ENCODE results near the gene PCDHGA4. TPM values are rescaled to one million over a fixed set of nuclear protein-coding genes. Genes with fewer than 3 reads are reported as not detected.

The PCDHGA4 gene
- polyA plus RNA-seq, 2 of the 4 experiments (the other 2 are of a cell fraction): 0.13 to 0.48 TPM

DNA sequence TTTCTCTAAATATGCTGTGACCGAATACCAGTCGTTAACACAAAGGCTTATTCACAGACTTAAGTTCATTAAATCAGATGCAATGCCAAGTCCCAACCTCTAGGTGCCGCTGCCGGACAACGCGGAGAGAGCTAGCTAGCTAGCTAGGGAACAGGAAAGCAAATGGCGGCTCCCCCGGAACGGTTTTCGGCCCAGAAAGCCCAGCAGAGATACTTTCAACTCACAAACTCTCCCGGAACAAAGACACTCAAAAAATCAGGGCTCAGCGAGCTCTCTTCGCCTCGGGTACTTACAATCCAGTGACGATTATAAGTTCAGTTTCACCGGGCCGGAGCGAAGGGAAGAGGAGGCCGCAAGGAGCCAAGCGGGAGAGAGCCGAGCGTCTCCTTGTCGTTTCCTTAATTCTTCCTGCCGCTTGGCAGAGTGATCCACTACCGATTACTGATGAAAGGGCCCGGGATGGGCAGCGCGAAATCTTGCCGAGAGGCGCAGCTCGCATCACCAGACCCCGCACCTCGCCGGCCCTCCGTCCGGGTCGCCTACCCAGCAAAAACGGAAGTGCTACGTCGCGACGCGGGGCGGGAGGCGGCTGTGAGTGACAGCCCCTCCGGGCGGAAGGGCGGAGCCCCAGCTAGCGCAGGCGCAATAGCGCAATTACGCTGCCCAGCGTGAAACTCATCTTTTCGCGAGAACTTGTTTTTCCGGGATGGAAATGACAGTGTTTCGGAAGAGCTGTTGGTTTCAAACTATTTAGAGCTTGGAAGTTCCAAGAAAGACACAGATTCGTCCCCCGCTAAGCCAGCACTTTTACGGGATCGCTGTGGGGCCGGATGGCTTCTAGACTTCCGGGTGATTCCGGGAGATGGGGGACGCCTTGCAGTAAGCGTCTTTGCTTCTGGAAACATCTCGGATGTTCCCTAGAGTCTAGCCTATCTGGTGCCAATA, 34.3 kb upstream of the PCDHGA4 start, which contains the start of gene TAF7:
Gene TAF7 (minus strand): TSS at position 560 of the 945 bp plus-strand sequence. CDS start 740 bp downstream, outside the sequence.
- H3K9me3 ChIP-seq: peaks cover 75% of the 10 kb centered on the region
- DNase-seq (ENCODE audit: low read depth in 1 of 2, low spot score in 1 of 2) (peak; percentile 75 to 96), FAIRE-seq (no peak), ATAC-seq (peak; percentile 97 to 98)
- CTCF ChIA-PET: interaction anchor here (0.5 to 5.1 kb wide), 33 partner anchors 9 to 446 kb away, joined by 3 to 45 read pairs (median 4); partner anchors contain the start of genes DIAPH1, PCDHA12, PCDHB2 and PCDHB6
- POLR2A ChIA-PET: interaction anchor here (0.5 to 2.4 kb wide), 24 partner anchors 8 to 692 kb away, joined by 3 to 33 read pairs (median 4); partner anchors contain the start of genes DIAPH1, GNPDA1, PCDHB11 and PCDHB2
- TF ChIP-seq, protein P1, sequence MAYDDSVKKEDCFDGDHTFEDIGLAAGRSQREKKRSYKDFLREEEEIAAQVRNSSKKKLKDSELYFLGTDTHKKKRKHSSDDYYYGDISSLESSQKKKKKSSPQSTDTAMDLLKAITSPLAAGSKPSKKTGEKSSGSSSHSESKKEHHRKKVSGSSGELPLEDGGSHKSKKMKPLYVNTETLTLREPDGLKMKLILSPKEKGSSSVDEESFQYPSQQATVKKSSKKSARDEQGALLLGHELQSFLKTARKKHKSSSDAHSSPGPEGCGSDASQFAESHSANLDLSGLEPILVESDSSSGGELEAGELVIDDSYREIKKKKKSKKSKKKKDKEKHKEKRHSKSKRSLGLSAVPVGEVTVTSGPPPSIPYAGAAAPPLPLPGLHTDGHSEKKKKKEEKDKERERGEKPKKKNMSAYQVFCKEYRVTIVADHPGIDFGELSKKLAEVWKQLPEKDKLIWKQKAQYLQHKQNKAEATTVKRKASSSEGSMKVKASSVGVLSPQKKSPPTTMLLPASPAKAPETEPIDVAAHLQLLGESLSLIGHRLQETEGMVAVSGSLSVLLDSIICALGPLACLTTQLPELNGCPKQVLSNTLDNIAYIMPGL (CRISPR knock-in tag; IDR thresholded peaks at IDR 0.05; ENCODE audit: borderline replicate concordance): peak; percentile 92
- peak; percentile 85 to 88; a peak in 4 of 5 replicates for TF ChIP-seq JUN (IDR thresholded peaks at IDR 0.05)
- TF ChIP-seq, protein P2, sequence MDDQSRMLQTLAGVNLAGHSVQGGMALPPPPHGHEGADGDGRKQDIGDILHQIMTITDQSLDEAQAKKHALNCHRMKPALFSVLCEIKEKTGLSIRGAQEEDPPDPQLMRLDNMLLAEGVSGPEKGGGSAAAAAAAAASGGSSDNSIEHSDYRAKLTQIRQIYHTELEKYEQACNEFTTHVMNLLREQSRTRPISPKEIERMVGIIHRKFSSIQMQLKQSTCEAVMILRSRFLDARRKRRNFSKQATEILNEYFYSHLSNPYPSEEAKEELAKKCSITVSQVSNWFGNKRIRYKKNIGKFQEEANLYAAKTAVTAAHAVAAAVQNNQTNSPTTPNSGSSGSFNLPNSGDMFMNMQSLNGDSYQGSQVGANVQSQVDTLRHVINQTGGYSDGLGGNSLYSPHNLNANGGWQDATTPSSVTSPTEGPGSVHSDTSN (IDR thresholded peaks at IDR 0.05): peak; percentile 96
- TF ChIP-seq EHMT2 (IDR thresholded peaks at IDR 0.05; ENCODE audit: low read depth): no peak
- TF ChIP-seq, protein P3, sequence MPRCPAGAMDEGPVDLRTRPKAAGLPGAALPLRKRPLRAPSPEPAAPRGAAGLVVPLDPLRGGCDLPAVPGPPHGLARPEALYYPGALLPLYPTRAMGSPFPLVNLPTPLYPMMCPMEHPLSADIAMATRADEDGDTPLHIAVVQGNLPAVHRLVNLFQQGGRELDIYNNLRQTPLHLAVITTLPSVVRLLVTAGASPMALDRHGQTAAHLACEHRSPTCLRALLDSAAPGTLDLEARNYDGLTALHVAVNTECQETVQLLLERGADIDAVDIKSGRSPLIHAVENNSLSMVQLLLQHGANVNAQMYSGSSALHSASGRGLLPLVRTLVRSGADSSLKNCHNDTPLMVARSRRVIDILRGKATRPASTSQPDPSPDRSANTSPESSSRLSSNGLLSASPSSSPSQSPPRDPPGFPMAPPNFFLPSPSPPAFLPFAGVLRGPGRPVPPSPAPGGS (IDR thresholded peaks at IDR 0.05): peak; percentile 91
- TF ChIP-seq CBX2 (IDR thresholded peaks at IDR 0.05; ENCODE audit: borderline replicate concordance, low read depth): no peak
- TF ChIP-seq, protein P4, sequence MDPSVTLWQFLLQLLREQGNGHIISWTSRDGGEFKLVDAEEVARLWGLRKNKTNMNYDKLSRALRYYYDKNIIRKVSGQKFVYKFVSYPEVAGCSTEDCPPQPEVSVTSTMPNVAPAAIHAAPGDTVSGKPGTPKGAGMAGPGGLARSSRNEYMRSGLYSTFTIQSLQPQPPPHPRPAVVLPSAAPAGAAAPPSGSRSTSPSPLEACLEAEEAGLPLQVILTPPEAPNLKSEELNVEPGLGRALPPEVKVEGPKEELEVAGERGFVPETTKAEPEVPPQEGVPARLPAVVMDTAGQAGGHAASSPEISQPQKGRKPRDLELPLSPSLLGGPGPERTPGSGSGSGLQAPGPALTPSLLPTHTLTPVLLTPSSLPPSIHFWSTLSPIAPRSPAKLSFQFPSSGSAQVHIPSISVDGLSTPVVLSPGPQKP (IDR thresholded peaks at IDR 0.05; ENCODE audit: low read depth, low read length): 0 out of 2 replicates have a peak, but pooled peaks have one; percentile 39
- peak; percentile 74 for TF ChIP-seq CHD2 (IDR thresholded peaks at IDR 0.05; ENCODE audit: low read length, partially characterized antibody)
- TF ChIP-seq, protein P5, sequence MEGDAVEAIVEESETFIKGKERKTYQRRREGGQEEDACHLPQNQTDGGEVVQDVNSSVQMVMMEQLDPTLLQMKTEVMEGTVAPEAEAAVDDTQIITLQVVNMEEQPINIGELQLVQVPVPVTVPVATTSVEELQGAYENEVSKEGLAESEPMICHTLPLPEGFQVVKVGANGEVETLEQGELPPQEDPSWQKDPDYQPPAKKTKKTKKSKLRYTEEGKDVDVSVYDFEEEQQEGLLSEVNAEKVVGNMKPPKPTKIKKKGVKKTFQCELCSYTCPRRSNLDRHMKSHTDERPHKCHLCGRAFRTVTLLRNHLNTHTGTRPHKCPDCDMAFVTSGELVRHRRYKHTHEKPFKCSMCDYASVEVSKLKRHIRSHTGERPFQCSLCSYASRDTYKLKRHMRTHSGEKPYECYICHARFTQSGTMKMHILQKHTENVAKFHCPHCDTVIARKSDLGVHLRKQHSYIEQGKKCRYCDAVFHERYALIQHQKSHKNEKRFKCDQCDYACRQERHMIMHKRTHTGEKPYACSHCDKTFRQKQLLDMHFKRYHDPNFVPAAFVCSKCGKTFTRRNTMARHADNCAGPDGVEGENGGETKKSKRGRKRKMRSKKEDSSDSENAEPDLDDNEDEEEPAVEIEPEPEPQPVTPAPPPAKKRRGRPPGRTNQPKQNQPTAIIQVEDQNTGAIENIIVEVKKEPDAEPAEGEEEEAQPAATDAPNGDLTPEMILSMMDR (IDR thresholded peaks at IDR 0.05): peak; percentile 78
- no peak for TF ChIP-seq HEYL (CRISPR knock-in tag; IDR thresholded peaks at IDR 0.05)
- peak; percentile 79 for TF ChIP-seq POLR2A (IDR thresholded peaks at IDR 0.05; ENCODE audit: low read length)
- peak; percentile 100 for TF ChIP-seq PHF8 (IDR thresholded peaks at IDR 0.05; ENCODE audit: borderline replicate concordance, low read depth)
- TF ChIP-seq, protein P6, sequence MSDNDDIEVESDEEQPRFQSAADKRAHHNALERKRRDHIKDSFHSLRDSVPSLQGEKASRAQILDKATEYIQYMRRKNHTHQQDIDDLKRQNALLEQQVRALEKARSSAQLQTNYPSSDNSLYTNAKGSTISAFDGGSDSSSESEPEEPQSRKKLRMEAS (IDR thresholded peaks at IDR 0.05): peak; percentile 84
- TF ChIP-seq HOXB5 (CRISPR knock-in tag; IDR thresholded peaks at IDR 0.05): peak; percentile 35; the same call in 1 of the 2 replicates
- 0 out of 2 replicates have a peak, but pooled peaks have one; percentile 41 for TF ChIP-seq TFCP2L1 (CRISPR knock-in tag; IDR thresholded peaks at IDR 0.05)
- peak; percentile 73 for TF ChIP-seq MAFK (IDR thresholded peaks at IDR 0.05; ENCODE audit: partially characterized antibody)
- no peak for TF ChIP-seq MYC (IDR thresholded peaks at IDR 0.05; ENCODE audit: borderline replicate concordance, low read length)
- TF ChIP-seq, protein P7, sequence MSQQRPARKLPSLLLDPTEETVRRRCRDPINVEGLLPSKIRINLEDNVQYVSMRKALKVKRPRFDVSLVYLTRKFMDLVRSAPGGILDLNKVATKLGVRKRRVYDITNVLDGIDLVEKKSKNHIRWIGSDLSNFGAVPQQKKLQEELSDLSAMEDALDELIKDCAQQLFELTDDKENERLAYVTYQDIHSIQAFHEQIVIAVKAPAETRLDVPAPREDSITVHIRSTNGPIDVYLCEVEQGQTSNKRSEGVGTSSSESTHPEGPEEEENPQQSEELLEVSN (IDR thresholded peaks at IDR 0.05; ENCODE audit: borderline replicate concordance, low read depth): peak; percentile 85; the same call in 1 of the 2 replicates
- TF ChIP-seq, protein P8, sequence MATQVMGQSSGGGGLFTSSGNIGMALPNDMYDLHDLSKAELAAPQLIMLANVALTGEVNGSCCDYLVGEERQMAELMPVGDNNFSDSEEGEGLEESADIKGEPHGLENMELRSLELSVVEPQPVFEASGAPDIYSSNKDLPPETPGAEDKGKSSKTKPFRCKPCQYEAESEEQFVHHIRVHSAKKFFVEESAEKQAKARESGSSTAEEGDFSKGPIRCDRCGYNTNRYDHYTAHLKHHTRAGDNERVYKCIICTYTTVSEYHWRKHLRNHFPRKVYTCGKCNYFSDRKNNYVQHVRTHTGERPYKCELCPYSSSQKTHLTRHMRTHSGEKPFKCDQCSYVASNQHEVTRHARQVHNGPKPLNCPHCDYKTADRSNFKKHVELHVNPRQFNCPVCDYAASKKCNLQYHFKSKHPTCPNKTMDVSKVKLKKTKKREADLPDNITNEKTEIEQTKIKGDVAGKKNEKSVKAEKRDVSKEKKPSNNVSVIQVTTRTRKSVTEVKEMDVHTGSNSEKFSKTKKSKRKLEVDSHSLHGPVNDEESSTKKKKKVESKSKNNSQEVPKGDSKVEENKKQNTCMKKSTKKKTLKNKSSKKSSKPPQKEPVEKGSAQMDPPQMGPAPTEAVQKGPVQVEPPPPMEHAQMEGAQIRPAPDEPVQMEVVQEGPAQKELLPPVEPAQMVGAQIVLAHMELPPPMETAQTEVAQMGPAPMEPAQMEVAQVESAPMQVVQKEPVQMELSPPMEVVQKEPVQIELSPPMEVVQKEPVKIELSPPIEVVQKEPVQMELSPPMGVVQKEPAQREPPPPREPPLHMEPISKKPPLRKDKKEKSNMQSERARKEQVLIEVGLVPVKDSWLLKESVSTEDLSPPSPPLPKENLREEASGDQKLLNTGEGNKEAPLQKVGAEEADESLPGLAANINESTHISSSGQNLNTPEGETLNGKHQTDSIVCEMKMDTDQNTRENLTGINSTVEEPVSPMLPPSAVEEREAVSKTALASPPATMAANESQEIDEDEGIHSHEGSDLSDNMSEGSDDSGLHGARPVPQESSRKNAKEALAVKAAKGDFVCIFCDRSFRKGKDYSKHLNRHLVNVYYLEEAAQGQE (IDR thresholded peaks at IDR 0.05): peak; percentile 66
- H3K4me2 ChIP-seq: peak within 1 kb of the TSS; percentile 72
- H3K4me1 ChIP-seq: no peaks in the 10 kb centered on the region
- WGBS (ENCODE audit: missing lambda C conversion rate): 1% methylated on average over 49 of the region's 67 CpGs
- peak within 1 kb of the TSS; percentile 84 to 93 for H3K27ac ChIP-seq
- H3K4me3 ChIP-seq: peak within 1 kb of the TSS; percentile 68
